ENCODE results near the gene CCDC196. TPM values are rescaled to one million over a fixed set of nuclear protein-coding genes. Genes with fewer than 3 reads are reported as not detected.

CCDC196 gene
- total and polyA plus RNA-seq, 2 of the 4 experiments (the other 2 are of a cell fraction): not detected

- Histone ChIP-seq H3K36me3 (ENCODE audit: control insufficient read depth, insufficient read depth, low read length) (no peaks in the 10 kb centered on the region), H3K14ac (replicated peaks; ENCODE audit: low read depth, low read length) (no peak overlapping the region), H3K27ac (ENCODE audit: insufficient read depth, low read length) (no peak overlapping the region), H3K9ac (ENCODE audit: low read depth, low read length) (peak overlapping the region; percentile 63; the same call in 1 of the 2 replicates), H4K5ac (ENCODE audit: low read depth, low read length) (no peak overlapping the region), H2BK120ac (ENCODE audit: low read depth, low read length) (no peak overlapping the region), H2AFZ (replicated peaks; ENCODE audit: low read length, poor library complexity) (peak overlapping the region; percentile 100), H3K4me3 (ENCODE audit: insufficient read depth, low read depth, low read length) (peak overlapping the region; percentile 96), H4K91ac (ENCODE audit: insufficient read depth, low read depth, low read length) (no peak overlapping the region), H4K8ac (ENCODE audit: low read depth in 2 of 2, low read length in 2 of 2) (no peak overlapping the region), H2AK9ac (replicated peaks; ENCODE audit: low read depth, low read length, poor library complexity) (peak overlapping the region; percentile 85), H2BK20ac (ENCODE audit: low read depth, low read length) (no peak overlapping the region), H3K18ac (ENCODE audit: low read depth, low read length) (no peak overlapping the region), H3K4me2 (ENCODE audit: low read depth, low read length) (peak overlapping the region; percentile 85), H3K79me1 (ENCODE audit: low read depth in 1 of 2, low read length in 2 of 2) (peaks cover 0 to 8% of the 10 kb centered on the region in 2 experiments; a peak in 2 of 4 replicates), H3K4ac (ENCODE audit: low read depth, low read length) (no peak overlapping the region), H3K56ac (ENCODE audit: extremely low read depth, insufficient read depth, low read length) (no peak overlapping the region), H3K27me3 (ENCODE audit: control insufficient read depth, insufficient read depth, low read length) (no peaks in the 10 kb centered on the region), H3K9me3 (ENCODE audit: control insufficient read depth, insufficient read depth, low read length) (no peaks in the 10 kb centered on the region), H3K4me1 (ENCODE audit: control insufficient read depth, insufficient read depth, low read length) (no peaks in the 10 kb centered on the region), H3K23ac (ENCODE audit: low read depth, low read length) (0 out of 2 replicates have a peak overlapping the region, but pooled peaks have one; percentile 6), H2AK5ac (ENCODE audit: low read depth, low read length) (no peak overlapping the region), H2BK5ac (ENCODE audit: low read depth, low read length, poor library complexity, severe bottlenecking) (no peak overlapping the region), H2BK15ac (ENCODE audit: low read depth, low read length) (no peak overlapping the region), H4K20me1 (ENCODE audit: insufficient read depth, low read length) (no peaks in the 10 kb centered on the region; the same call in none of the 2 replicates), H3K9me1 (ENCODE audit: insufficient read depth, low read length) (no peaks in the 10 kb centered on the region)
- intact Hi-C loops (cut with micrococcal nuclease): loop anchor here (5.0 to 10.0 kb wide), 2 partner anchors 838 to 1344 kb away; no protein-coding TSS in a partner anchor
- POLR2A ChIA-PET (ENCODE audit: unreplicated experiment): no interaction called here
- DNase-seq (peak; percentile 15), ATAC-seq (ENCODE audit: low read depth) (no peak; the same call in 1 of the 2 replicates)
- dilution Hi-C loops (cut with HindIII; ENCODE audit: low sequenced_read_pairs, unreplicated experiment): no loop called here
- in situ Hi-C loops (cut with MboI; ENCODE audit: low sequenced_read_pairs): loop anchor here (25.0 kb wide), 1 partner anchor 778 kb away; no protein-coding TSS in a partner anchor
- CTCF ChIA-PET: no interaction called here
- 0% methylated on average over 13 of the region's 57 CpGs; no CpG with 5 or more reads in 1 of the 2 experiments for WGBS, 2 experiments (ENCODE audit: extremely low coverage in 2 of 2, insufficient read length in 1 of 2)
- no TSS peak for BruUV-seq (replicated peaks)
- TF ChIP-seq FOS (IDR thresholded peaks at IDR 0.05; ENCODE audit: low read depth, low read length) (no peak), POLR2A (IDR thresholded peaks at IDR 0.05; ENCODE audit: low read depth, low read length) (no peak), USF2 (IDR thresholded peaks at IDR 0.05; ENCODE audit: low read depth, low read length) (no peak), CTCF (conservative IDR thresholded peaks at IDR 0.05; ENCODE audit: low read depth, low read length) (no peak), NFE2L2 (IDR thresholded peaks at IDR 0.05; ENCODE audit: low read depth, low read length) (no peak), CEBPB (IDR thresholded peaks at IDR 0.05; ENCODE audit: low read depth, low read length) (no peak), CHD1 (IDR thresholded peaks at IDR 0.05; ENCODE audit: low read depth, low read length) (no peak), MAZ (IDR thresholded peaks at IDR 0.05; ENCODE audit: borderline replicate concordance, low read depth, low read length) (peak; percentile 24; the same call in 1 of the 2 replicates)
These were observed 22.9 kb downstream of the CCDC196 start for GRCh38 chr14:66508846-66509621.
